Transverse colon (tissue), 4 donors: Measurements from ENCODE around the gene SIN3A.

Source experiments
- POLR2AphosphoS5 ChIP-seq, 3 donors: sonication (generic); formaldehyde crosslinking; IDR thresholded peaks; one replicate each; pipeline ENCODE4 v1.6.1; 2016; ENCODE audit warnings: antibody characterized with exemption in 3 of 3
- TF ChIP-seq, protein P1 (sequence below), 5 experiments: fragments of 200-600 bp in 3 of 5; fragments of 450-650 bp in 2 of 5; sonication (generic) in 3 of 5; IDR thresholded peaks; 1 replicate in 2 of 5; 2 replicates in 3 of 5; pipeline ENCODE4 v1.5.1; 2016 to 2017; ENCODE audit warnings: antibody characterized with exemption in 5 of 5, inconsistent platforms in 3 of 5, mild to moderate bottlenecking in 2 of 5, moderate library complexity in 1 of 5

DNA sequence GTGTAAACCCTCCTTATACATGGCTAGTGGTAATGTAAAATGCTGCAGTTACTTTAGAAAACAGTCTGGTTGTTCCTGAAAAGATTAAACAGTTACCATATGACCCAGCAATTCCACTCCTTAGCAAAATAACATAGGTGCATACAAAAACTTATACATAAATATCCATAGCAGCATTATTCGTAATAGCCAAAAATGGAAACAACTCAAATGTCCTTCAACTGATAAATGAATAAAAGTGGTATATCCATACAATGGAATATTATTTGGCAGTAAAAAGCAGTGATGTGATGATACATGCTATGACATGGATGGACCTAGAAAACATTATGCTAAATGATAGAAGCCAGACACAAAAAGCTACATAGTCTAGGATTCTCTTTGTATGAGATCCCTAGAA, 31.6 kb upstream of the SIN3A start:
- TF ChIP-seq, protein P1, sequence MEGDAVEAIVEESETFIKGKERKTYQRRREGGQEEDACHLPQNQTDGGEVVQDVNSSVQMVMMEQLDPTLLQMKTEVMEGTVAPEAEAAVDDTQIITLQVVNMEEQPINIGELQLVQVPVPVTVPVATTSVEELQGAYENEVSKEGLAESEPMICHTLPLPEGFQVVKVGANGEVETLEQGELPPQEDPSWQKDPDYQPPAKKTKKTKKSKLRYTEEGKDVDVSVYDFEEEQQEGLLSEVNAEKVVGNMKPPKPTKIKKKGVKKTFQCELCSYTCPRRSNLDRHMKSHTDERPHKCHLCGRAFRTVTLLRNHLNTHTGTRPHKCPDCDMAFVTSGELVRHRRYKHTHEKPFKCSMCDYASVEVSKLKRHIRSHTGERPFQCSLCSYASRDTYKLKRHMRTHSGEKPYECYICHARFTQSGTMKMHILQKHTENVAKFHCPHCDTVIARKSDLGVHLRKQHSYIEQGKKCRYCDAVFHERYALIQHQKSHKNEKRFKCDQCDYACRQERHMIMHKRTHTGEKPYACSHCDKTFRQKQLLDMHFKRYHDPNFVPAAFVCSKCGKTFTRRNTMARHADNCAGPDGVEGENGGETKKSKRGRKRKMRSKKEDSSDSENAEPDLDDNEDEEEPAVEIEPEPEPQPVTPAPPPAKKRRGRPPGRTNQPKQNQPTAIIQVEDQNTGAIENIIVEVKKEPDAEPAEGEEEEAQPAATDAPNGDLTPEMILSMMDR (IDR thresholded peaks at IDR 0.05): no peak
- TF ChIP-seq POLR2AphosphoS5 (IDR thresholded peaks at IDR 0.05): no peak
